Muscle of leg (tissue), 11 donors: ENCODE results near the gene AHI1. TPM values are rescaled to one million over a fixed set of nuclear protein-coding genes. Genes with fewer than 3 reads are reported as not detected.

Experiments
- DNase-seq: peaks from one replicate; pipeline ENCODE4 v3.0.0; 2013
- H3K27ac ChIP-seq: one replicate; pipeline ENCODE4 v1.5.1; 2013; ENCODE audit warnings: mild to moderate bottlenecking, low read length, control low read depth
- H3K27me3 ChIP-seq: one replicate; pipeline ENCODE4 v1.6.1; 2013; ENCODE audit warnings: low read length; ENCODE audit not compliant: control insufficient read depth, insufficient read depth
- H3K36me3 ChIP-seq: one replicate; pipeline ENCODE4 v1.6.1; 2013; ENCODE audit warnings: low read length; ENCODE audit not compliant: control insufficient read depth, insufficient read depth
- H3K4me1 ChIP-seq: one replicate; pipeline ENCODE4 v1.6.1; 2013; ENCODE audit warnings: low read length; ENCODE audit not compliant: control insufficient read depth, insufficient read depth
- H3K4me3 ChIP-seq: one replicate; pipeline ENCODE4 v1.5.1; 2013; ENCODE audit warnings: low read length, control low read depth
- H3K9me3 ChIP-seq: replicated peaks from 2 replicates; pipeline ENCODE4 v1.6.1; 2013; ENCODE audit warnings: low read depth, low read length; ENCODE audit not compliant: control insufficient read depth
- WGBS: methylation state at CpG from one replicate; pipeline ENCODE4 v1.1.5; 2013; ENCODE audit warnings: missing lambda C conversion rate; ENCODE audit not compliant: insufficient coverage; 5-methylcytosine and 5-hydroxymethylcytosine counted together
- polyA plus RNA-seq, 8 donors: library from polyadenylated mRNA; unstranded; fragments of 120-200 nt; gene quantifications; one replicate each; pipeline versions ENCODE4 v1.2.1 to v1.2.3, GENCODE V29; 2013; ENCODE audit warnings: inconsistent platforms in 1 of 8, low replicate concordance in 1 of 8; ENCODE audit not compliant: insufficient read length in 8 of 8, insufficient read depth in 1 of 8
- total RNA-seq: library from RNA; stranded (reverse); fragments of 120-200 nt; gene quantifications from one replicate; pipeline ENCODE4 v1.2.4, GENCODE V29; 2013

Gene AHI1
- total and polyA plus RNA-seq, 9 donors, result 16.3 to 28.7 (median 20.5) TPM

DNA sequence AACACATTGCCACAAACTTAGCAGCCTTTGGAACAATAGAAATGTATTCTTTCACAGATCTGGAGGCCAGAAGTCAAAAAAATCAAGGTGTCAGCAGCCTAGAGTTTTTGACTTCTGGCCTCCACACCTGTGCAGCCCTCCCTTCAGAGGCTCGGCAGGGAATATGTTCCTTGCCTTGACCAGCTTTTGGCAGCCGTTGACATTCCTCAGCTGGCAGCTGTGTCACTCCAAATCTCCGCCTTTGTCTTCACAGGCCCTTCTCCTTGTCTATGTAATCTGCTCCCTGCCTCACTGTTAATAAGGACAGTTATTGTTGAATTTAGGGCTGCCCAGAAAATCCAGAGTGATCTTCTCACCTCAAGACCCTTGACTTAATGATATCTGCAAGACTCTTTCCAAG is 17.2 kb upstream of the AHI1 start:
- peak; percentile 25 for DNase-seq
- WGBS, result 43% methylated on average over 1 of the region's 3 CpGs

DNA sequence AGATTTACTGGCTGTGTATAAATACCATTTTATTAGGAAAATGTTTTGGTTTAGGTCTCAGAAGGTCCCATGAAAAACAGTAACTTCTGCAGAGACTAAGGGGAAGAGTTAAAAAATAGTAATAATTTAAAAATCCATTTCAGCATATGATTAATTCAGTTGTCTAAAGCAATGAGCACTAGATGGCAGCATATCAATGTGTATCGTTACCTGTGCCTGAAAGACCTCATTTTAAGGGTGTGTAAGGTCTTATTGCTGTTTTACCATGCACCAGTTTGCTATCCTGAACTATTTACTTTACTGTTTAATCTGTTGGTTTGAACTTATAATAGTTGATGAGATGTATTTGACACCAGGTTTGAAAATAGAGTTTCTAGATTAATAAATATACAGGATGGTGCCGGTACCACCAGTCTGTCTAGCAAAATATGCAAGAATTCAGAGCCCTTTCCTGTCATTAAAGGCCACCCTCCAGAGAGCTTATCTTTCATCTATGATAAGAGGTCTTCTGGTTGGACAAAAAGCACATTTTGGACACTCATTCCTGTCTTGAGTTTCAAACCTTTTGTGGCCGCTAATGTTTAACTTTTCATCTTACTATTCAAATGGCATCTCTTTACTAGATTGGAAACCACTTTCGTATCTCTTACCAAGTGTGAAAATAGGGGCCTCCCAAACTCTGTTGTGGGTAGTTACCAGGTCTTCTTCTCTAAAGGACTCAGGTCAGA is 8.9 kb upstream of the AHI1 start:
- no peak overlapping the region for H3K27ac ChIP-seq
- no peaks in the 10 kb centered on the region for H3K9me3 ChIP-seq
- peak; percentile 77 for DNase-seq
- no peak overlapping the region for H3K4me3 ChIP-seq
- no peaks in the 10 kb centered on the region for H3K27me3 ChIP-seq
- H3K36me3 ChIP-seq, result no peaks in the 10 kb centered on the region
- 0% methylated on average over 1 of the region's 4 CpGs for WGBS
- H3K4me1 ChIP-seq, result no peaks in the 10 kb centered on the region

More for the DNA sequence above, 17.2 kb upstream of the AHI1 start:
- Histone ChIP-seq H3K4me1 (peaks cover 3% of the 10 kb centered on the region), H3K27me3 (no peaks in the 10 kb centered on the region), H3K4me3 (no peak overlapping the region), H3K9me3 (peaks cover 3% of the 10 kb centered on the region), H3K27ac (no peak overlapping the region), H3K36me3 (no peaks in the 10 kb centered on the region)

DNA sequence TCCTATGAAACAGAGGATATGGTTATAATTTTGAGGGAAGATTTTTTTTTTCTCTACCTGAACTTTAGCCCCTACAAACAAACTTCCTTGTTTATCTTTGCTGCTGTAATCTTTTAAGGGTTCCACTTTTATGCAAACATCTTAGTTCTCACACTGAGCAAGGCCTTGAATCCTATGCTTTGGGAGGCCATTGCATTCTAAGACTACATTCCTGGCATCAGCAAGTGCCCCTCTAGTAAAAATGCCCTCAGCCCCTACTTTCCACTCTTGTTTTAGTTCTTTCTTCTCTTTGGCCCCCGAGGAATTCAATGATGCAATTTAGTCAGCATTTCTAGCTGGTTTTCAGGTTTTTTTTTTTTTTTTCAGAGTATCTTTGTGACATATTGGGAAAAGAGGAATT is 8.1 kb upstream of the AHI1 start:
- H3K36me3 ChIP-seq, result no peaks in the 10 kb centered on the region
- no peaks in the 10 kb centered on the region for H3K9me3 ChIP-seq
- H3K27ac ChIP-seq, result no peak overlapping the region
- H3K4me1 ChIP-seq, result no peaks in the 10 kb centered on the region
- no peak for DNase-seq
- no peak overlapping the region for H3K4me3 ChIP-seq
- no CpG with 5 or more reads among the region's 1 CpG for WGBS
- H3K27me3 ChIP-seq, result no peaks in the 10 kb centered on the region

DNA sequence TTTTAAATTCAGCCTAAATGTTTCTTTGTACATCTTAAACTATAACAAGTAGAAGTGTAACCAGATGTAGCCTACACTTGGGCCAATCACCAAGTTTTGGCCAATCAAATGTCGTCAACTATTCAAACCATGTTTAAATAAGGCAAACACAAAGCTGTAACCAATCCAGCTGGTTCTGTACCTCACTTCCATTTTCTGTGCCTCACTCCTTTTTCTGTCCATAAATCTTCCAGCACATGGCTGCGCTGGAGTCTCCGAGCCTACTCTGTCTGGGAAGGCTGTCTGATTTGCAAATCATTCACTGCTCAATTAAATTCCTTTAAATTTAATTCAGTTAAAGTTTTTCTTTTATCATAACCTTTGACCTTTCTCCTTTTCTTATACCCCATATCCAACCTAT is 7.7 kb upstream of the AHI1 start:
- Histone ChIP-seq H3K4me1 (no peaks in the 10 kb centered on the region), H3K27ac (no peak overlapping the region), H3K9me3 (no peaks in the 10 kb centered on the region), H3K4me3 (no peak overlapping the region), H3K27me3 (no peaks in the 10 kb centered on the region), H3K36me3 (no peaks in the 10 kb centered on the region)
- WGBS, result 83% methylated on average over 2 of the region's 3 CpGs
- no peak for DNase-seq

DNA sequence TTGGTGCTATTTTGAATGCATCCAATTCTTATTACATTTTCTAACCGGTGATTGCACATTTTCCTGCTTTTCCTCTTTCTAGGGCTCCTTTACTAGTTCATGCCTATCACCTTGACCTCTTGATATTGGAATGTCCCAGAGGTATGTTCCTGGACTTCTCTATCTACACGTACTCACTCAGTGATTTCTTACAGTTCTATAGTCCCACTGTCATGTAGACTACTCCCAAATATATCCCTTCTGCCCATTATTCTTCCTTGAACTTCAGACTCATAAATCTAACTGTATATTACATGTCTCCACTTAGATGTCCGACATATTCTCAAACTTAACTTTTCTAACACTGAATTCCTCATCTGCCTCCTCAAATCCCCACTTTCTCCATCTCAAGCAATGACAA is 7.2 kb upstream of the AHI1 start:
- WGBS, result 75% methylated on average over 2 of the region's 3 CpGs

DNA sequence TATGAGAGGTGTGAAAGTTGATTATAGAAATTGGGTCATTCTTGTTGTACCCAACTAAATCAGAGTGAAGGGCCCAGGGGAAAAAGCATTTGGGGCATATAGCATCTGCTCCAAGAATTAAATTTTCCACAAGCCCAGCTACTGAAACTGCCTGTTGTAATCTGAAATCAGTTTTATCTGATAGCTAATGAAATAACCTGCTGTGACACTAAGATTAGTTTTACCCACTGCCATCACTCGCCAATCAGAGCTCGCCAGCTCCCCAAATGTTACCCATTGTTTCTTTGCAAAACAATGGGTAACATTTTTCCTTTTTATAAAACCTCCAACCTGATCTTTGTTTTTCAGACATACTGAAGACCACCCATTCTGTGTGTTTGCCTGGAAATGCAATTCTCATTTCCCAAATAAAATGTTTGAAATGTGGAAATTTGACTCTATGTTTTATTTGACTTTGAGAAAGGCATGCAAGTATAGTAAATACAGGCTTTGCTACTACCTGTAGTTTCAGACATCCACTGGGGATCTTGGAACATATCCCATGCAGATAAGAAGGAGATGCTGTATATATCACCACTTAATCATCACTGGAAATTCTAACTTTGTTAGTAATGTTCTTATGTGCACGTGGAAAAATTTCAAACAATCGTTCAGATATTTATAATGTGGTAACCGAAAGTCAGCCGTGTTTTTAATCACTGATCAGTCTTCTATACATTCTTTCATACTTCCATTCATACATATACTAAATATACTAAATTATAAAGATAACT is 6.3 kb upstream of the AHI1 start:
- Histone ChIP-seq H3K4me1 (no peaks in the 10 kb centered on the region), H3K27ac (no peak overlapping the region), H3K27me3 (no peaks in the 10 kb centered on the region), H3K4me3 (no peak overlapping the region), H3K9me3 (no peaks in the 10 kb centered on the region), H3K36me3 (no peaks in the 10 kb centered on the region)
- WGBS, result 83% methylated on average over 2 of the region's 6 CpGs
- no peak for DNase-seq

More for the DNA sequence above, 7.2 kb upstream of the AHI1 start:
- Histone ChIP-seq H3K4me3 (no peak overlapping the region), H3K9me3 (no peaks in the 10 kb centered on the region), H3K27ac (no peak overlapping the region), H3K36me3 (no peaks in the 10 kb centered on the region), H3K27me3 (no peaks in the 10 kb centered on the region), H3K4me1 (no peaks in the 10 kb centered on the region)
- no peak for DNase-seq

DNA sequence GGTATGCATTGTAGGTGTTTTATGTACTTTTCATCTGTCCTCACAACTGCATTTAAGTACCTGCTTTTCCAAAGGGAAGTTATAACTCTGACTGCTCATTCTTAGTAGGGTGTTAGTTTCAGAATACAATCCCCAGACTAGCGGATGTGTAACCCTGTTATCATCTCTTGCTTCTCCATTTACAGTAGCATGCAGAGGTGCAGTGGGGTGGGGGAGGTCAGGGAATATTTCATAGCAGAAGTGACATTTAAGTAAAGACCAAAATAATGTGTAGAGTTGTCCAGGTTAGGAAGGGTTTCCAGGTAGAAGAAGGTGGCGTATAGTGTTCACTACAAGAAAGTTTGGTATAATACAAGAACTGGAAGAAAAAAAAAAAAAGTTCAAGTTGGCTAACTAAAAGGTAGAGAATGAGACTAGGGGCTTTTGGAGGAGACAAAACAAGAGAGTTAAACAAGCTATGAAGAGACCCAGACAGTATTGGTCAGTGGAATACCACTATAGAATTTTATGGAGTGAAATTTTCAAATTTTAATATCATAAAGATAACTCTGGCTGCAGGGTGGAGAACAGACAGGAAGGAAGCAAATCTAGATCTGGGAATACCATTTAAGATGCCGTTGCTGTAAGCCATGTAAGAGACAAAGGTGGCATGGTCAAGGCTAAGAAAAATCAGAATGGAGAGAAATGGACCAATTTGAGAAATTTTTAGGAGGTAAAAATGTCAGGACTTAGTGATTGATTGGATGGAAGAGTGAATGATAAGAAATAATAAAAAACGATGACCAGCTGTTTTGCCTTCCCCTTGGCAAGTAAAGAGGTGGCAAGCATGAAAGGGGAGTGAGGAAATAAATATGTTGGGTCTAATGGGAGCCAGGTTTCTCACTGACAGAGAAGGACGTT is 2.2 kb upstream of the AHI1 start:
- Histone ChIP-seq H3K4me3 (no peak overlapping the region), H3K36me3 (peaks cover 5% of the 10 kb centered on the region), H3K27me3 (no peaks in the 10 kb centered on the region), H3K27ac (no peak overlapping the region), H3K9me3 (no peaks in the 10 kb centered on the region), H3K4me1 (peaks cover 6% of the 10 kb centered on the region)
- WGBS, result 85% methylated on average over 3 of the region's 5 CpGs
- no peak for DNase-seq

DNA sequence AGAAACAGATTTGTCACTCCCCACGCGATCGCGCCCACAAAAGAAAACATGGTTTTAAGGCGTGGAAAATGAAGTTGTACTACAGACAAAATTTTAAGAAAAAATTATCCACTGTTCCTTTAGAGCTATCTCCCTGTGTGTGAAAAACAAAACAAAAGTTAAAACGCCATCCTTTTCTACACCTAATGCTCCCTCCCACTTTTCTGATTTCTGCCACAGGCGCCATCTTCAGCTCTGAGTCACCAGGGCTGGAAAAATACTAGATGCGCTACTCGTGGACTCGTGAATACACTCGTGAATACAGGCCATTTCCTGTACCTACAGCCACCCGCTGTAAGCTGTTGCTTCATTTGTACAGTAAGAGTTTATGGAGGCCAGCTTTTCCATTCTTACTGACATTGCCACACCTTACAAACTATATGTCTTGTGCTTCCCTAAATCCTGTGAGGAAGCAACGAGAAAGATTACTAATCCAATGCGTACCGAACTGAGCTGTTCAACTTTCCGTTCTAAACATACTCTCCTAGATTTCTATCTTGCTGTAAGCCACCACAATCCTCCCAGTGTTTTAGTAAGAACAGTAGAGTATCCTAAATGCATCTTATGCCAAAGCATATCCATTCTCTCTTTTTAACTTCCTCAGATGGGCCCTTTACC is 773 bp upstream of the AHI1 start:
- WGBS, result 0% methylated on average over 4 of the region's 16 CpGs
- Histone ChIP-seq H3K36me3 (peaks cover 8% of the 10 kb centered on the region), H3K27me3 (no peaks in the 10 kb centered on the region), H3K4me1 (peaks cover 6% of the 10 kb centered on the region), H3K4me3 (peak overlapping the region; percentile 96), H3K27ac (peak overlapping the region; percentile 100), H3K9me3 (no peaks in the 10 kb centered on the region)
- DNase-seq, result peak; percentile 95

DNA sequence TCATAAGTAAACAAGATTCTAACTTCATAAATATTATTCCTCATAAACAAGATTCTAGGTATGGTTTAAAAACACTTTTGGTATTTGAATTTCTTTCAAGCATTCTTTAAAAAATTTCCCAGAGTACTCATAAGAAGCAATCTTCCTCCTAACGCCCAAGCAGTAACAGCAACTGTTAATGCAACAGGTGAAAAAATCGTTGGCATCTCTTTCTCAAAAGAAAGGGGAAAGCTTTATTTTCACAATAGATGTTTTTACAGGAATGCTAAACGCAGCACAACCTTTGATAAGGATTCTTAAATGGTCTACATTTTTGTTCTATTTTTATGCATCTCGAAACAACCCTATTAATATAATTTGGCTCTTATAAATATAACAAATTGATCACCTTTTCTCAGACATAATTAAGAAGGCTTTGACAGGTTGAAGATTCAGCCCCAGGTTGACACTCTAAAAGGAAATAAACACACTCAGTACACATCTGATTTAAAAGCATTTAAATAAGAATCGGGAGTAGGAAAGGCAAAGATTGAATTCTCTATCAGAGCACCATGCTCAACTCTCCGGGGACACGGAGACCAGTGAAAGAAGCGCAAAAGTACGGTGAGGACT is 634 bp downstream of the AHI1 start:
- DNase-seq, result peak; percentile 39
- no peaks in the 10 kb centered on the region for H3K27me3 ChIP-seq
- WGBS, result 0% methylated on average over 4 of the region's 9 CpGs

More for the DNA sequence above, 634 bp downstream of the AHI1 start:
- H3K27ac ChIP-seq, result peak overlapping the region; percentile 100
- H3K4me1 ChIP-seq, result peaks cover 6% of the 10 kb centered on the region
- H3K9me3 ChIP-seq, result no peaks in the 10 kb centered on the region
- peaks cover 8% of the 10 kb centered on the region for H3K36me3 ChIP-seq
- H3K4me3 ChIP-seq, result peak overlapping the region; percentile 96
